Immature natural killer cell (primary cell): ENCODE measurements around the gene POLE. TPM values are rescaled to one million over a fixed set of nuclear protein-coding genes. Genes with fewer than 3 reads are reported as not detected.
A peak's percentile ranks its signal among the peaks of the same experiment; 100 is the strongest.

Source experiments
- DNase-seq, 3 donors: peaks; one replicate each; pipeline ENCODE4 v3.0.0; 2022; ENCODE audit warnings: mixed read lengths in 1 of 3
- H3K27ac Mint-ChIP-seq, 6 donors: one replicate each; pipeline ENCODE4 v1.8.0; 2020; ENCODE audit warnings: mixed read lengths in 6 of 6, mild to moderate bottlenecking in 5 of 6, inconsistent platforms in 4 of 6, moderate library complexity in 3 of 6
- H3K27me3 Mint-ChIP-seq, 3 donors: one replicate each; pipeline ENCODE4 v1.8.0; 2020 to 2021; ENCODE audit warnings: low read depth in 3 of 3, mild to moderate bottlenecking in 3 of 3, mixed read lengths in 3 of 3, moderate library complexity in 3 of 3, inconsistent platforms in 1 of 3
- H3K36me3 Mint-ChIP-seq, 3 donors: one replicate each; pipeline ENCODE4 v1.8.0; 2020; ENCODE audit warnings: mixed read lengths in 3 of 3, inconsistent platforms in 2 of 3, mild to moderate bottlenecking in 2 of 3
- H3K4me1 Mint-ChIP-seq, 2 donors: one replicate each; pipeline ENCODE4 v1.8.0; 2020; ENCODE audit warnings: inconsistent platforms in 2 of 2, mild to moderate bottlenecking in 2 of 2, mixed read lengths in 2 of 2, moderate library complexity in 1 of 2
- H3K4me3 Mint-ChIP-seq, 5 donors: one replicate each; pipeline ENCODE4 v1.8.0; 2020; ENCODE audit warnings: mild to moderate bottlenecking in 5 of 5, mixed read lengths in 5 of 5, inconsistent platforms in 3 of 5, moderate library complexity in 3 of 5
- H3K9me3 Mint-ChIP-seq, 6 donors: one replicate each; pipeline ENCODE4 v1.8.0; 2020; ENCODE audit warnings: mild to moderate bottlenecking in 6 of 6, mixed read lengths in 6 of 6, inconsistent platforms in 4 of 6, moderate library complexity in 3 of 6
- polyA plus RNA-seq, 3 donors: library from polyadenylated mRNA; unstranded; fragments of 300-500 nt; fragmentation: Illumina TruSeq; gene quantifications; one replicate each; pipeline ENCODE4 v1.2.3, GENCODE V29; 2021

The POLE gene
- polyA plus RNA-seq, 3 donors from 2014 or later, result 2.2 to 8.8 (median 2.3) TPM

DNA sequence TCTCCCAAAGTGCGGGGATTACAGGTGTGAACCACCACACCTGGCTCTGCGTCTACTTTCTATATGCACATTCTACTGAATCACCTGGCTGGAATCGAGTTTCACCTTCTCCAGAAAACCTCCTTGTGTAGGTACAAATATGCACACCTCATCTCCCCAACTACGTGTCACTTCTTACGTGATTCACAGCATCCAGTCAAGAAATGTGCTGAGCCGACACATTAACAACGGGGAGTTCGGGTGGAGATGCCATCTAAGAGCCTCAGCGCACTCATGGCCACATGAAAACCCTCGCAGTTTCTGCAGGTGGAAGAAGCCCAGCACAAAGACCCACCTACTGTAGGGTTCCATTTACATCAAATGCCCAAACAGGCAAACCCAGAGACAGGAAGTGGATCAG is 39.3 kb downstream of the POLE start:
- no peak for DNase-seq
- no peak overlapping the region for H3K27ac Mint-ChIP-seq
- no peaks in the 10 kb centered on the region for H3K27me3 Mint-ChIP-seq
- no peaks in the 10 kb centered on the region for H3K4me1 Mint-ChIP-seq
- peaks cover 6 to 36% (median 26%) of the 10 kb centered on the region in 3 donors for H3K36me3 Mint-ChIP-seq
- H3K9me3 Mint-ChIP-seq, result no peaks in the 10 kb centered on the region
- no peak overlapping the region for H3K4me3 Mint-ChIP-seq

DNA sequence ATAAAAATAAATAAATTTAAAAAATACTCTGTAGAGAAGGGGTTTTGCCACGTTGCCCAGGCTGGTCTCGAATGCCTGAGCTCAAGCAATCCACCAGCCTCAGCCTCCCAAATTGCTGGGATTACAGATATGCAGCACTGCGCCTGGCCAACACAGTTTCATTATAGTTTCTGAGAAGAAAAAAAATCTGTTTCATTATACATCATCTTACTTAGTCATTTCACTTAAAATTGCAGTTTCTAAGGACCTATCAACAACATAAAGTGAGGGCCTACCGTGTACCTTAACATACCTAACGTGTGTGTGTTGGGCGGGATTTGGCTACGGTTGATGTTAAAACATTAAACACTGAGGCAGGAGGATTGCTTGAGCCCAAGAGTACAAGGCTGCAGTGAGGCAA is 40.3 kb downstream of the POLE start:
- Mint-ChIP-seq H3K27me3 (no peaks in the 10 kb centered on the region), H3K9me3 (no peaks in the 10 kb centered on the region), H3K4me1 (no peaks in the 10 kb centered on the region), H3K36me3 (peaks cover 6 to 26% (median 21%) of the 10 kb centered on the region in 3 donors), H3K4me3 (no peak overlapping the region), H3K27ac (no peak overlapping the region)
- no peak for DNase-seq

- Mint-ChIP-seq H3K27ac (no peak overlapping the region), H3K36me3 (peaks cover 11 to 30% (median 13%) of the 10 kb centered on the region in 3 donors), H3K4me3 (no peak overlapping the region), H3K9me3 (no peaks in the 10 kb centered on the region), H3K27me3 (no peaks in the 10 kb centered on the region), H3K4me1 (peaks cover 11 to 16% of the 10 kb centered on the region in 2 donors)
- no peak for DNase-seq
Observed at GRCh38 chr12:132642846-132643835, 44.0 kb downstream of the POLE start.

- Mint-ChIP-seq H3K36me3 (peaks cover 12 to 27% (median 13%) of the 10 kb centered on the region in 3 donors), H3K27ac (peak overlapping the region in 1 of 6 donors; percentile 46), H3K27me3 (no peaks in the 10 kb centered on the region), H3K9me3 (no peaks in the 10 kb centered on the region), H3K4me1 (peaks cover 12 to 16% of the 10 kb centered on the region in 2 donors), H3K4me3 (no peak overlapping the region)
- DNase-seq, result no peak
Observed at GRCh38 chr12:132641811-132642650, 45.1 kb downstream of the POLE start.

DNA sequence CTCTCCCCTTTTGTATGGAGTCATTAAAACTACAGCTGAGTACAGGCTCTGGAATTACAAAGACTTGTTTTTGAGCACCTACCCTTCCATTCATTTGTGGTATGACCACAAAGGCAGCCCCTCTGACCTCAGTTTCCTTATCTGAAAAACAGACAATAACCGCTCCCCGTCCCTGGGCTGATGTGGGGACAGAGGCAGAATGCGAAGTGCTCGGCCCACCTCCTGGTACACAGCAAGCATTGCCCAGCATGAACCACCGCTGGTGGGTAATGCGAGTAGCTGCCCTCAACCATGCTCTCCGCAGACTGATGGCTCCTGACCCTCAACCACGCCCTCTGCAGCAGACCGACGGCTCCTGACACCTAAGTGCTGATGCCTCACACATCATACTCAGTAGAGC is 46.2 kb downstream of the POLE start:
- no peak for DNase-seq
- Mint-ChIP-seq H3K36me3 (peaks cover 10 to 26% (median 11%) of the 10 kb centered on the region in 3 donors), H3K4me3 (peak overlapping the region in 2 of 5 donors; percentile 1 to 9), H3K27me3 (no peaks in the 10 kb centered on the region), H3K9me3 (no peaks in the 10 kb centered on the region), H3K4me1 (peaks cover 12 to 16% of the 10 kb centered on the region in 2 donors), H3K27ac (peak overlapping the region in 3 of 6 donors; percentile 24 to 77 (median 46))

GRCh38 chr12:132639956-132640520 is 47.1 kb downstream of the POLE start:
- Mint-ChIP-seq H3K4me3 (no peak overlapping the region), H3K27ac (peak overlapping the region in 1 of 6 donors; percentile 48), H3K36me3 (peaks cover 8 to 34% (median 10%) of the 10 kb centered on the region in 3 donors), H3K27me3 (peaks cover 0 to 2% (median 0%) of the 10 kb centered on the region in 3 donors), H3K4me1 (peaks cover 12 to 16% of the 10 kb centered on the region in 2 donors), H3K9me3 (no peaks in the 10 kb centered on the region)
- DNase-seq, result no peak

DNA sequence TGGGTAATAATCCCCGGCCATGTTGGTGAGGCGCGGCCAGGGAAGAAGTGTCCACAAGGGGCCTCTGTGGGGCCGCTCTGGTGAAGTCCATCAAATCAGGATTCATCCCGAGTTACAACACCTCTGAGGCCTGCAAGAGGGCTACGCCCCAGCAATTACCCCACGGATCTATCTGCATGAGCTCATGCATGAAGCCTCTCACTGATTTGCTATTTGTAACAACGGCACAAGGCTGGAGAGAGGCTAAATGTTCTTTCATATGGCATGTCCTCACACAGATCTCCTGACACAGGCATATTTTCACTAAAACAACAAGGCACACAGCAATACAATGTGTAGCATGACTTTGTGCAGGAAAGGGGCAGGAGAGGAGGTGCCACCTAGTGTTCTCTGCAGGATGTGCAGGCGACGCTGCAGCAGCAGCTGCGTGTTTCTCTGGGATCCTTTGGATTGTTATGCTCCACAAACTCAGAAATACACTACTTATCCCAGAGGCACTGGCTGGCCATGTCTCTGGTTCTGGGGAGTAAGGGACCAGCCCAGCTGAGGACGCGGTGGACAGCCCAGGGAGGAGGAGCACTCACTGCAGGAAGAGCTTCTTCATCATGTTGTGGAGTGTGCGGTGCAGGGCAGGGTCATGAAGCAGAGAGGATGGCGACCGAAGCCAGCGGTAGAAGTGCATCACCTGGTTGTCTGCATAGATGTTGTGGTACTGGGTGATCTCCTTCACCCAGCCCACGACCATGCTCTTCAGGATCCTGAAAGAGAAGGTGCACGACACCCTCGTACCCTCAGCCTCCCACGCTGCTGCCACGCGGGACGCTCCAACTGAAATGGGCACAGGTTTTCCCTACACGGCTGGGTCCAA is 48.4 kb downstream of the POLE start:
- H3K4me3 Mint-ChIP-seq, result no peak overlapping the region
- no peak for DNase-seq
- peak overlapping the region in 2 of 6 donors; percentile 13 to 32 for H3K27ac Mint-ChIP-seq

GRCh38 chr12:132637811-132638210 is 49.3 kb downstream of the POLE start:
- no peak for DNase-seq
- Mint-ChIP-seq H3K4me3 (no peak overlapping the region), H3K27me3 (peaks cover 0 to 4% (median 2%) of the 10 kb centered on the region in 3 donors), H3K4me1 (peaks cover 12 to 16% of the 10 kb centered on the region in 2 donors), H3K36me3 (peaks cover 13 to 35% (median 16%) of the 10 kb centered on the region in 3 donors), H3K9me3 (no peaks in the 10 kb centered on the region), H3K27ac (no peak overlapping the region)

More for the DNA sequence above, 48.4 kb downstream of the POLE start:
- no peaks in the 10 kb centered on the region for H3K9me3 Mint-ChIP-seq
- peaks cover 13 to 38% (median 16%) of the 10 kb centered on the region in 3 donors for H3K36me3 Mint-ChIP-seq
- peaks cover 12 to 16% of the 10 kb centered on the region in 2 donors for H3K4me1 Mint-ChIP-seq
- H3K27me3 Mint-ChIP-seq, result peaks cover 0 to 4% (median 2%) of the 10 kb centered on the region in 3 donors

GRCh38 chr12:132635076-132635955 is 51.8 kb downstream of the POLE start:
- Mint-ChIP-seq H3K4me1 (peaks cover 4% of the 10 kb centered on the region in 2 donors), H3K9me3 (no peaks in the 10 kb centered on the region), H3K4me3 (no peak overlapping the region), H3K36me3 (peaks cover 16 to 47% (median 24%) of the 10 kb centered on the region in 3 donors), H3K27ac (no peak overlapping the region), H3K27me3 (peaks cover 0 to 4% (median 2%) of the 10 kb centered on the region in 3 donors)
- no peak for DNase-seq

- peaks cover 0 to 1% of the 10 kb centered on the region in 2 donors for H3K4me1 Mint-ChIP-seq
- H3K27ac Mint-ChIP-seq, result no peak overlapping the region
- DNase-seq, result no peak
- peaks cover 0 to 4% (median 3%) of the 10 kb centered on the region in 3 donors for H3K27me3 Mint-ChIP-seq
- H3K4me3 Mint-ChIP-seq, result no peak overlapping the region
- peaks cover 23 to 55% (median 32%) of the 10 kb centered on the region in 3 donors for H3K36me3 Mint-ChIP-seq
- H3K9me3 Mint-ChIP-seq, result no peaks in the 10 kb centered on the region
Observed at GRCh38 chr12:132634411-132634990, 52.6 kb downstream of the POLE start.

DNA sequence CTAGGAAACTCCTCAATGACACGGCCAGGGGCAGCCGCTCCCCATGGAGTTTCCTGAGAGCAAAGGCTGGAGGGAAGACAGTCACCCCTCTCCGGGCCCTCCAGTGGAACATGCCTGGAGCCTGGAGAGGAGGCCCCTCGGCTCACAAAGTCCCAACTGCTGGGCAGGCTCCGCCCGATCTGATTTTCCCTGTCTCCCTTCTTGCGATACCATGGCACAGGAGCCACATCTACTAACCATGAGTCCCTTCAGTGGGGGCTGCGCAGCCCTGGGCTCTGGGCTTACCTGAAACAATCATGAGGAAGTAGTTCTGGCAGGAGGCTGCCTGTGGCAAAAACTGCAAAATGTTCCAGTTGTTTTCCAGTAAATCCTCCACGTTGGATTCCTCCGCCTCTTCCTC is 53.2 kb downstream of the POLE start:
- Mint-ChIP-seq H3K9me3 (no peaks in the 10 kb centered on the region), H3K4me3 (no peak overlapping the region), H3K27me3 (peaks cover 0 to 4% (median 3%) of the 10 kb centered on the region in 3 donors), H3K36me3 (peaks cover 20 to 53% (median 34%) of the 10 kb centered on the region in 3 donors), H3K27ac (no peak overlapping the region), H3K4me1 (peaks cover 0 to 1% of the 10 kb centered on the region in 2 donors)
- no peak for DNase-seq
